Measurements from ENCODE around the gene ITPR2. TPM values are rescaled to one million over a fixed set of nuclear protein-coding genes. Genes with fewer than 3 reads are reported as not detected.
"Not testable (repeated sequence)": the region's sequence is repeated elsewhere in the genome, so short reads cannot be mapped to it uniquely, and the experiment has no call there.

The ITPR2 gene
- total RNA-seq, 1 donor from 2014 or later, result 12.5 TPM

- Histone ChIP-seq H3K27ac (no peak overlapping the region), H3K4me1 (no peaks in the 10 kb centered on the region), H3K4me3 (no peak overlapping the region), H3K9me3 (no peaks in the 10 kb centered on the region), H3K36me3 (no peaks in the 10 kb centered on the region), H3K27me3 (no peaks in the 10 kb centered on the region)
- intact Hi-C loops (cut with DNase I), result no loop called here
- TF ChIP-seq CTCF (IDR thresholded peaks at IDR 0.05), result no peak
- no peak for DNase-seq (ENCODE audit: low spot score in 2 of 2)
Measured at GRCh38 chr12:26609986-26610385, 223.0 kb downstream of the ITPR2 start.

- no peaks in the 10 kb centered on the region for H3K36me3 ChIP-seq
- no peak overlapping the region for H3K27ac ChIP-seq
- intact Hi-C loops (cut with DNase I), result no loop called here
- H3K9me3 ChIP-seq, result no peaks in the 10 kb centered on the region
- no peaks in the 10 kb centered on the region for H3K27me3 ChIP-seq
- no peak for DNase-seq (ENCODE audit: low spot score in 2 of 2)
- H3K4me1 ChIP-seq, result no peaks in the 10 kb centered on the region
- no peak for TF ChIP-seq CTCF (IDR thresholded peaks at IDR 0.05)
- no peak overlapping the region for H3K4me3 ChIP-seq
Measured at GRCh38 chr12:26608706-26609105, 224.3 kb downstream of the ITPR2 start.

- Histone ChIP-seq H3K9me3 (no peaks in the 10 kb centered on the region), H3K27ac (no peak overlapping the region), H3K4me3 (no peak overlapping the region), H3K27me3 (no peaks in the 10 kb centered on the region), H3K4me1 (no peaks in the 10 kb centered on the region), H3K36me3 (no peaks in the 10 kb centered on the region)
- intact Hi-C loops (cut with DNase I), result no loop called here
- DNase-seq (ENCODE audit: low spot score in 2 of 2), result no peak
- TF ChIP-seq CTCF (IDR thresholded peaks at IDR 0.05), result no peak
Measured at GRCh38 chr12:26608273-26608672, 224.7 kb downstream of the ITPR2 start.

GRCh38 chr12:26606911-26607310 is 226.1 kb downstream of the ITPR2 start:
- DNase-seq (ENCODE audit: low spot score in 2 of 2), result no peak
- Histone ChIP-seq H3K4me3 (no peak overlapping the region), H3K27me3 (no peaks in the 10 kb centered on the region), H3K4me1 (no peaks in the 10 kb centered on the region), H3K9me3 (no peaks in the 10 kb centered on the region), H3K27ac (no peak overlapping the region), H3K36me3 (no peaks in the 10 kb centered on the region)
- TF ChIP-seq CTCF (IDR thresholded peaks at IDR 0.05), result no peak
- intact Hi-C loops (cut with DNase I), result no loop called here

GRCh38 chr12:26604813-26605212 is 228.2 kb downstream of the ITPR2 start:
- H3K9me3 ChIP-seq; intact Hi-C loops (cut with DNase I); H3K36me3 ChIP-seq; H3K4me3 ChIP-seq; H3K4me1 ChIP-seq; H3K27ac ChIP-seq; DNase-seq (ENCODE audit: low spot score in 2 of 2); H3K27me3 ChIP-seq: not testable (repeated sequence)

- intact Hi-C loops (cut with DNase I), result no loop called here
- TF ChIP-seq CTCF (IDR thresholded peaks at IDR 0.05), result no peak
- H3K9me3 ChIP-seq, result no peaks in the 10 kb centered on the region
- H3K36me3 ChIP-seq, result peaks cover 2 to 15% of the 10 kb centered on the region in 2 donors
- DNase-seq (ENCODE audit: low spot score in 2 of 2), result no peak
- no peaks in the 10 kb centered on the region for H3K27me3 ChIP-seq
- H3K4me1 ChIP-seq, result no peaks in the 10 kb centered on the region
- H3K27ac ChIP-seq, result no peak overlapping the region
- H3K4me3 ChIP-seq, result no peak overlapping the region
Measured at GRCh38 chr12:26599096-26599695, 233.8 kb downstream of the ITPR2 start.

Data from ascending aorta (tissue), 2 donors.